HG02763 (cell line): ENCODE results near the gene TMEM154.

Source experiments
- ATAC-seq: cut with Tn5 transposase; IDR thresholded peaks from one replicate; pipeline ENCODE4 v1.9.1; 2021; ENCODE audit warnings: mild to moderate bottlenecking, moderate library complexity; ENCODE audit not compliant: unreplicated experiment

The TMEM154 gene

DNA sequence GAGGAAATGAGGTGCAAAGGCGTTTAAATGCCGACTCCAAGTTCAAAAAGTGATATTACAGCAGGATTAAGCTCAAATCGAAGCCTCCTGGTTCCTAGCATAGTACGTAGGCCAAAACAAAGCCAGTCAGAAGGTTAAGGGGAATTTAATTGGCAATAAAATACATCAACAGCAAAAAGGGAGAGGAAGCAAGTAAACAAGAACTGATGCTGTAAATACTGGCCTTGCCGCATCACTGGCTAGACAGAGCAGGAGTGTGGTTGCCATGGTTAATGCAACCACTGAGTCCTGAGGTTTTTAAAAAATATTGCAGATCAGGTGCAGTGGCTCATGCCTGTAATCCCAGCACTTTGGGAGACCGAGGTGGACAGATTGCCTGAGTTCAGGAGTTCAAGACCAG is 80.7 kb downstream of the TMEM154 start:
- no peak for ATAC-seq

DNA sequence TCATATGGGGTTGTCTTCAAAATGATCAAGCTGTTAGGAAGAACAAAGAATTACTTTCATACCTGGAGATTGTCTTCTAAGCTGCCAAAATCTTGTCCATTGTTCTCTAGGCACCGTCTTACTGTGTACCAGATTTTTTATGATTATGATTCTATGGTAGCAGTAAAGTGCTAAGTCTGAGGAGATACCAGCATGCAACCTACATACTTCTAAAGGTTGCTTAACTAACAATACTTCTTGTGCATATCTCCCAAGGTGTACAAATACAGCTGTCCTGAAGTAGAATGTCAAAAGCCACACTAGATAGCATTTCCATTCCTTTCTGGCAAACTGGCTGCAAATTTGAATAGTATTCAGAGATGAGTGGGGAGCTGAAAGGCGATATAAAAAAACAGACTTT is 81.3 kb downstream of the TMEM154 start:
- ATAC-seq = no peak

- peak; percentile 75 for ATAC-seq
Measured at GRCh38 chr4:152594978-152595925, 84.5 kb downstream of the TMEM154 start.

DNA sequence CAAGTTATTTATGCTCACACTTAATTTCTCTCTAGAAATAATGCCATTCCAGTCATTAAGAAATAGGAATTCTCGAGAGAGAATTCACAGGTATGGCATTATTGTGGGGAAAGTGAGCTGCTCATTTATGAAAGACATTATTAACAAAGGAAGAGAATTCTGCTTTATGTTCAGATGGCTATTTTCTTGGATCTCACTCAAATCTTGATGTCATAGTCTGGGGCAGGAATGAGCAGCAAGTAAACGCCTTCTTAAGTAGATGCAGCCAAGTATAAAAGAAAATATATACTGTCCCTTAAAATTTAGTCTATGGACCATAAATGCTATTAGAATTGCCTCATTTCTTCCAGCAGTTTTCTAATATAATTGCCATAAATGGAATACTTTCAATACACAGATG is 85.7 kb downstream of the TMEM154 start:
- no peak for ATAC-seq

- ATAC-seq = no peak
Measured at GRCh38 chr4:152591876-152592275, 87.9 kb downstream of the TMEM154 start.

DNA sequence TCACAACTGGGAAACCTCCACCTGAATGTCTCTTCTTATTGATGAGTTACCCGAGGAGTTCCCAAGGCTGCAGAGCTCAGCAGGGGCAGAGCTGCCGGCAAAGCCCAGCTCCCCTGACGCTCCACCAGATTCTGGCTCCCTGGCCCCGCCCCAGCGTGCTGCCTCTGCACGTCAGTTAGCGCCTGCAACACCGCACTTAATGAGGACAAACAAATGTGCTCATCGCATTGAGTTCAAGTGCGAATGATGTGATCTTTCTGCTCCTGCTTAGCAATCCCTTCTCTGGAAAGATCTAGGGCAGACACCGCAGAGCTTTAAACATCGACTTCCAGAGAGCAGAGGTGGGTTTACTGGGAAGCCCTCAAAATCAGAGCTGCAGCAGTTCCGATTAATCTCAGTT is 88.4 kb downstream of the TMEM154 start:
- no peak for ATAC-seq

DNA sequence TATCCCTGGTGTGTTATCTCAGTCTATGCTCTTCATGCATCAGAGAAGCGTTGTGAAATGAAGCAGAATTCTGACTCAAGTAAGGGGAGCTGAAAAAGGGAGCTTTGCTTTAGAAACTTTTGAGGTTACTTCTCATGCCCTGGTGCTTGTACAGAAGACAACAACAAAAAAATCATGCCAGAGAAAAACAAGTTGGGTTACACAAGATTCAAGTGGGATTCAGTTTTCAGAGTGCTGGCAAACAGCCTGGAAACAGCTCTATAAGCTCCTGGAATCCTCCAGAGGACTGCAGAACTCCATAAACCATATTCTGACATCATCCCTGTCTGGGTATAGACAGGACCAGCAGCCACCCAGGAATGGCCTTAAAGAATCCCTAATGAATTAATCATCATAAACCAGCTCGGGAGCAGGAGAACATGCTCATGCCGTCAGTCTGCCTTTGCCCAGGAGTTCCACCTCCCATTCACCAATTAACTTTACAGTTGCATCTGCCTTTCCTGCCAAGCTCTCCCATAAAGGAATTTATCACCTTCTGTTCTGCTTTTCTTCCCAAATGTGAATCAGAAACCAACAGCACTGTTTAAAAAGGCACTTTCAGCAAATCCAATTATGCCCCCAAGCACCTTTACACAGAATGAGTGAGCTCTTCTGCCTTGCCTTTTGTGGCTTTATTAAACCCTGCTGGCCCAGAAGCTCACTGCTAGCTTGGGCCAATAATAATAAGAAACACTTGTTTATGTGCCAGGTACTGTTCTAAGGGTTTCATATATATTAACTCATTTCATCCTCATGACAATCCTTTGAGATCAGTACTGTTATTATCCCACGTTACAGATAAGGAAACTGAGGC is 89.4 kb downstream of the TMEM154 start:
- ATAC-seq = no peak

DNA sequence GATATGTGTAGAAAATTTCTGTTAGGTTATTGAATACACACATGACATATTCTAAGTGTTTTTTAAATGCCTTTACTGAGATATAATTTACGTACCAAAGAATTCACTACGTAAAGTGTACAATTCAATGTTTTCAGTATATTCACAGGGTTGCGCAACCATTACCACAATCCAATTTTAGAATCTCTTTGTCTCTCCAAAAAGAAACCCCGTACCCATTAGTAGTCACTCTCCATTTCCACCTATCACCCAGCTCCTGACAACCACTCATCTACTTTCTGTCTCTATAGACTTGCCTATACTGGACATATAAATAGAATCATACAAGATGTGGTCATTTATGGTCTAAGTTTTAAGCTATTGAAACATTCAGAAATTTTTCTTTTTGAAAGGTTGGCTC is 90.9 kb downstream of the TMEM154 start:
- ATAC-seq = no peak

DNA sequence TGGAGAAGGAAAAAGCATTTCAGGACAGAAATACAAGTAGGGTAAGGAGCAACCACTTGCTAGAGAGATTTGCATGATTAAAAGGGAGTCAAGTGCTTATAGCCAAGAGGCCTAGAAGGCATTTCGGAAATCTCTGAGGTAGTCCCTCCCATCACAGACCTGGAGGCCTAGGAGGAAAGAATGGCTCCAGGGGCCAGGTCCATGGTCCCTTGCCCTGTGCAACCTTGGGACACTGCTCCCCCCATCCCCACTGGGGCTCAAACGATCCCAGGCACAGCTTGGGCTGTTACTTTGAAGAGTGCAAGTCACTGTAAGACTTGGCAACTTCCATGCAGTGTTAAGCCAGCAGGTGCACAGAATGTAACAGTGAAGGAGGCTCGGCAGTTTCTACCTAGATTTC is 92.7 kb downstream of the TMEM154 start:
- no peak for ATAC-seq

DNA sequence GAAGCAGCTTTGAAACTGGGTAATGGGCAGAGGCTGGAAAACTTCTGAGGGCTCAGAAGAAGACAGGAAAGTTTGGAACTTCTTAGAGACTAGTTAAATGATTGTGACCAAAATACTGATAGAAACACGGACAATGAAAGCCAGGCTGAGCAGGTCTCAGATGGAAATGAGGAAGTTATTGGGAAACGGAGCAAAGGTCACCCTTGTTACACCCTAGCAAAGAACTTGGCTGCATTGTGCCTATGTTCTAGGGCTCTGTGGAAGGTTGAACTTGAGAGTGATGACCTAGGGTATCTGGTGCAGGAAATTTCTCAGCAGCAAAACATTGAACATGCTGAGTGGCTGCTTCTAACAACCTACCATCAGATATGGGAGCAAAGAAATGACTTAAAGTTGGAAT is 93.1 kb downstream of the TMEM154 start:
- no peak for ATAC-seq

DNA sequence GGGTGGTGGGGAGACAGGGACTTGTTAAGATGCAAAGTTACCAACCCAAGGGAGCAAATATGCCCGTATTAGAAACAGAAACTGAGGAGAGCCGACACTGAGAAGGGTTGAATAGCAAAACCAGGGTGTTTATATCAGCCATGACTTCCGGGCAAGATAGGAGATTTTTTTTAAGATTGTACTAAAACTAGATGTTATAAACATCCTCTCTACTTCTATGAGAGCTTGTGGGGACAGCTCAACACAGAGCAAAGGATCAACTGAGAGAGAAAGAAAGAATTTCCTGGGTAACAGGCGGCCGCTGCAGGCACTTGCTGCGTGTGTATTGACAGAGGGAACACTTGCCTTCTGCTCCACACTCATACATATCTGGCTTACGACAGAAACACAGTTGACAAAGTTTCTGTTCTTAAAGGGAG is 94.8 kb downstream of the TMEM154 start:
- ATAC-seq = peak; percentile 71

DNA sequence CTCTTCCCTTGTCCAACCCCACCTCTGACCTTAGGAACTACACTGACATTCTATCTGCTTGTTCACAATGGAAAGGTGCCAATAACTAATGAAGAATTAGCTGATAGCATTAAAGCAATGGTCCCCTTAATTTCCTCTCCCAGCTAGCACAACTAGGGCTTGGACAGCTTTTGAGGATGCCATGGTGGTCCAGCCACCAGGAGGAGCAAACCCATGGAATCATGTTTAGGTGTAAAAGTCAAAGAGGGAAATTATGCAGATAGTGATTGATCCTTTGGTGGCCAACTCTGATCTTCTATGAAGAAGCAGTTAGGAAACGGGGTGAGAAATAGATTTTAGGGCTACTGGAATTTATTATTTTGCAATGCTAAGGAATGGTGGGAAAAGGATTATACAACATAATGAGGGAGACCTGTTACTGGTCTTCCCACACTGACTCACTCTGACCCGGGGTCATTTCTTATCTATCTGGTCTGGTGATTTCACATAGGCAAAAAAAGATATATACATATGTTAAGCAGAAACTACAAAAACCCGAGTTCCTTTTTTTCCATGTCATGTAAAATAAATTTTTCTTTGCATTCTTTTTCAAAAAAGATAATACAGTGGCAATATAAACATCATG is 98.1 kb downstream of the TMEM154 start:
- no peak for ATAC-seq

- no peak for ATAC-seq
Measured at GRCh38 chr4:152579916-152580315, 99.9 kb downstream of the TMEM154 start.

GRCh38 chr4:152579107-152579764 is 100.6 kb downstream of the TMEM154 start:
- ATAC-seq = no peak

GRCh38 chr4:152578670-152579069 is 101.1 kb downstream of the TMEM154 start:
- ATAC-seq = no peak

GRCh38 chr4:152577708-152578396 is 101.9 kb downstream of the TMEM154 start:
- no peak for ATAC-seq

GRCh38 chr4:152575533-152575932 is 104.3 kb downstream of the TMEM154 start:
- no peak for ATAC-seq

GRCh38 chr4:152573861-152574260 is 105.9 kb downstream of the TMEM154 start:
- ATAC-seq = no peak

DNA sequence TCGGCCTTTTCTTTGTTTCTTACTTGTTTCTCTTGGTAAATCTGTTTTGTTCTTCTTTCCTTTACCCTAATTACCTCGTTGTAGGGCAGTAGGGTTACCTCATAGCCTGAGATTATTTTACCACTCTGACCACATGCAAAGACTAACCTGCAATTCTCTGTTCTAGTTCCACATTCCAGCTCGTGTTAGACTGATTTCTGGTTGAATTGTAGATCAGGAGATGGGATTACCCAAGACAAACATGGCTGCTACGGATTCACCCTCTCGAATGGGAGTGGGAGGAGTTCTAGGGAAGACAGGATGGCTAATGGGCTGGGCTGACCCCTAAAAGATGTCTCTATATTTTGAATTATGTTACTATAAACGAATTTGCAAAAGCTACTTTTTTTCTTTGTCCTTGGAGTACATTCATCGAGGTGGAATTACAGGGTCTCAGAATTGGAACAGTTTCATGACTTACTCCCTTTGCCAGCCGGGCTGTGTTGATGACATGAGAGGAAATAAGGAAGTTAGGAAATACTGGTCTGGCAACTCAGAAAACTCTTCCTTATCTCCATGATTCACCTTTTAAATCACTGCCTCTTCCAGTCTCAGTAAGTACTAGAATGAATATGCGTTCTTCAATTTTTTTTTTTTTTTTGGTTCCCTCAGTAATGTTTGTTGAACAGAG is 107.2 kb downstream of the TMEM154 start:
- ATAC-seq = peak; percentile 60

DNA sequence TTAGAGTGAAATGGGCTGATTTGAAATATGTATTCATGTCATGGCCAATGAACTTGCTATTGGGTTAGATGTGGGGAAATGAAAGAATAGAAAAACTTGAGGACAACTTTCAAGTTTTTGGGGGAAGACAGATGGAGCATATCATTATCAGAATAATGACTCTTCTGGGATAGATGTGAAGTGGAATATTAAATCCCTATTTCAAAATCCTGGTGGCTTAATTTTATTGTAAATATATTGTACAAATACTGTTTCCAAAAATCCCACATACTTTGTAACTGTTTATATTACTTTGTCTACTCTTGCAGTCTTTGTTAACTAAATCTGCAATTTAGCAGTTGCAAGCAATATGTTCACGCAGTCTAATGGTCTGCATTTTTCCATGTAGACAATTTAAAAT is 108.0 kb downstream of the TMEM154 start:
- ATAC-seq = no peak
